Neural progenitor cell (in vitro differentiated cells): ENCODE measurements around the gene AATK.

Experiments
- CTCF ChIP-seq: fragments of 200-600 bp; sonication (generic); IDR thresholded peaks from 2 replicates; pipeline ENCODE4 v1.5.1; 2017; ENCODE audit warnings: antibody characterized with exemption, mild to moderate bottlenecking
- EZH2 ChIP-seq: fragments of 200-600 bp; sonication (generic); IDR thresholded peaks from 2 replicates; pipeline ENCODE4 v1.6.1; 2017; ENCODE audit warnings: antibody characterized with exemption, mild to moderate bottlenecking, moderate library complexity
- EZH2phosphoT487 ChIP-seq: fragments of 200-600 bp; sonication (generic); IDR thresholded peaks from 2 replicates; pipeline ENCODE4 v1.6.1; 2017; ENCODE audit warnings: antibody characterized with exemption

- TF ChIP-seq EZH2phosphoT487 (no peak), CTCF (no peak), EZH2 (no peak)
Observed at GRCh38 chr17:81075307-81075706, 90.7 kb downstream of the AATK start.
